Vagina (tissue), 2 donors: ENCODE data around the gene RECK.

ENCODE experiments used
- CTCF ChIP-seq, 3 experiments: fragments of 450-650 bp in 2 of 3; fragments of 200-600 bp in 1 of 3; sonication (generic) in 1 of 3; IDR thresholded peaks; one replicate each; pipeline ENCODE4 v1.5.1; 2017 to 2019; ENCODE audit warnings: antibody characterized with exemption in 3 of 3, mild to moderate bottlenecking in 2 of 3, moderate library complexity in 2 of 3
- POLR2A ChIP-seq, 2 donors: fragments of 450-650 bp; IDR thresholded peaks; one replicate each; pipeline ENCODE4 v1.6.1; 2017; ENCODE audit warnings: antibody characterized with exemption in 2 of 2, mild to moderate bottlenecking in 2 of 2, moderate library complexity in 2 of 2

- TF ChIP-seq CTCF (IDR thresholded peaks at IDR 0.05) (no peak), POLR2A (IDR thresholded peaks at IDR 0.05) (no peak)
These were observed 63.0 kb downstream of the RECK start for GRCh38 chr9:36099718-36100117.
